GM19468 (cell line): ENCODE measurements around the gene ANXA11.

Experiments
- ATAC-seq: cut with Tn5 transposase; IDR thresholded peaks from one replicate; pipeline ENCODE4 v1.9.1; 2021; ENCODE audit warnings: mild to moderate bottlenecking, moderate library complexity, moderate number of reproducible peaks; ENCODE audit not compliant: unreplicated experiment; ENCODE audit errors: extremely low read depth

Gene ANXA11

DNA sequence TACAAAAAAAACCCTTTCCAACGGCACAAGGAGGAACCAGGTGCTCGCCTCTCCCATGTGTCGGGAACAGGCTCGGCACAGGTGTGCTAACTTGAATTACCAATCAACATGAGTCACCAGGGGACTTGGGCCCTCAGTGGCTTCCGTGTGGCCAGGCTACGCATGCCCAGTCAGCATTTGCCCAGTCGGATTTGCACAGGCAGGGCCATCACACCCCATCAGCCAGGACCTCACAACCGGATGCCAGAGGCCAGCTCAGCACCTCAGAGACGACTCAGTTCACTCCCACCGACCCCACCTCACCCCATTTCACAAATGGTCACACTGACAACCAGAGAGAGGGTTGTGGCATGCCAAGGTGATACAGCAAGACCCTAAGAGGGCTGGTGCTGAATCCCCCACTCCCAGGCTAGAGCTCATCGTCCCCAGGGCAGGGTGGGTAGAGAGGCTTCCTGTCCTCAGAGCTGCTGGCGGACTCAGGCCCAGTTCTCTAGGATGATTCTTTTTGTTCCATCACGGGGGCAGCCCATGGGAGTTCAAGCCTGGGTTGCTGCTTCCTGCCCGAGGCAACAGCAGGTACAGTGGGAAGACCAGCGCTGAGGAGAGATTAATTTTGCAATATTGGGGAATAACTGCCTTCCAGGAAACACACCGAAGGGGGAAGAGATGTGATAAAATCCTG is 13.6 kb downstream of the ANXA11 start:
- no peak for ATAC-seq

GRCh38 chr10:80188713-80189112 is 16.6 kb downstream of the ANXA11 start:
- ATAC-seq: no peak

DNA sequence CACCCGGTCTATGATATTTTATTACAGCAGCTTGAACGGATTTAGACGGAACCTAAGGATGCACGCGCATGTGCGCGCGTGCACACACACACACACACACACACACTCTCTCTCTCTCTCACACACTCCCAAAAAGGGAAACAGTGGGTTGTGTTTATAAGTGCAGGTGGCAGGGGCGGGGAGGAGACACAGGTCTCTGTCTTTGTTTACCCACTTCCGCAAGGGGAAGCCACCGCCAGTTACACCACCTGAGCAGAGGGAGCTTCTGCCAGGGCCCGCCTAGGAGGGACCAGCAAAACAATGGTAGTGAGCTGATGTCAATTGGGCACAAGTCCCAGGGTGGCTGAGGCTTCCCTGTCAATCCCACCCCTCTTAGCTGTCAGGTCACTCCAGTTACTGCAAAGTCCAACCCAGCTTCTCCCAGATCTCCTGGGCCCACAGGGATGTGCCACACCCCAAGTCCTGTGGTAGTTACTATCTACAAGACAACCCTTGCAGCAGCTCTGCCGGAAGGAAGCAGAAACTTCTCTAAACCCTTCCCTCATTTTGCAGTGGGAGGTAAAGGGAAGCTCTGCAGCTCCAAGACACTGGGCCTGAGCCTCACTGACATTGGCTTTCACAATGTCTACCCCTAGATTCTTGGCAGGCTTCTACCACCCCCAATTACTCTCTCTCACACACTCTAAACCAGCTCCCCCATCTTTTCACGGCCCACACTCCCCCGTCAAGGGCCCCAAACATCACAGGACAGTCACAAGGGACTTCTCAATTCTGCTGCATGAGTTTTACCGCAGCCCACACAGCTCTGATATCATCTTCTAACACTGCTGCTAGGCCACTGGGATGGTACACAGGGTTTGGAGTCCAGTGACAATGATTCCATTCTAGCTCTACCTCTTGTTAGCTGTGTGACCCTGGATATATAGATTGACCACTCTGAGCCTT is 17.6 kb downstream of the ANXA11 start:
- ATAC-seq: peak; percentile 82

- no peak for ATAC-seq
Measured at GRCh38 chr10:80187060-80187459, 18.3 kb downstream of the ANXA11 start.

DNA sequence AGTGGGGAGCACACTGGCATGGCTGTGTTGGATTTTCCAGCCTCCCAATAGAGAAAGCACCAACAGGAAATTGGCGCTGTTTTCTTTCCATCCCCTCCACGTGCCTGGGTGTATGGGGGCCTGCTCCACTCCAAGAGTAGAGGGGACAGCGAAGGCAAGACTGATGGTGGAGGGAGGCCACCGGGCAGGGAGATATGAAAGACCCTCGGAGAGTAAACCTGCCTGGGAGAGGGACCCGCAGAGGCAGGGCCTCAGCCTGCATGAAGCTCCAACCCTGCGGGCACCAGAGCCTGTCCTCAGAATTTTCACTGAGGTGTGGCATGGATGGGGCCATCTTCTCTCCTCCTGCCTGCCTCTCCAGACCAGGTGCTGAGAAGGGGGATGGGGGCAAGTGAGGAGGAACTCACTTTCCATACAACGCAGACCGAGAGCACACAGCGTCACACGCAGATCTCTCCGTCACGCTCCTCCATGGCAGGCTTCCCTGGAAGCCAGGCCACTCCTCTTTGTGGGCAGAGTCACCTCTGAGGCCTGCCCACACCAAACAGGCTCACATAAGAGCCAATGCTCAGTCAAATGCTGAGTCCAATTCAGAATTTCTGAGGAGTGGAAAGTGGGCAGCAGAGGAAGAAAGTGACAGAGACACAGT is 18.8 kb downstream of the ANXA11 start:
- ATAC-seq: no peak

DNA sequence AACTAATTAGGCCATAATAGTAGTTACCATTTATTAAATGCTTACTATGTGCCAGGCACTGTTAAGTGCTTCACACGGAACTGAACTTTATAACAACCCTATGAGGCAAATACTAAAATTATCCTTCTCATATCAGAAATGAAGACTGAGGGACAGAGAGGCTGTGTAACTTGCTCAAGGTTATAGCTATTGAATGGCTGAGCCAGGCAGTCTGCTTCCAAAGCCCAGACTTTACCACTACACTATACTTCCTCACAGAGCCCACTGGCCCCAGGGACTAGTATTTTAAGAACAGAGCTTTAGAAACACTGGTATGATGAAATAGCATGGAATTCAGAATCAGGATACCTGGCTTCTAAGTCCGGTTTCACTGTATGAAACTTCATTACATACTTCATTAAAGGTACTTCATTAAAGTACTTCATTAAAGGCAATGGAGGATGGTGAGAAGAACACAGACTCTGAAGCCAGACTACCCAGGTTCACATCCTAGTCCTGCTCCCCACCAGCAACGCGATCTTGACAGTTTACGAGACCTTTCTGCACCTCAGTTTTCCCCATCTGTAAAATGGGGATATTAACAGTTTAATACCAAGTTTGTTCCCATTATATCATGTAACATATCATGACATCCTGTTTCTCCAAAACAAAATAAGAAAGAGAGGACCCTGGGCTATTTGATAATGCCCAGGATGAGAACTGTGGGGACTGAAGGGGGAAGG is 19.6 kb downstream of the ANXA11 start:
- no peak for ATAC-seq

DNA sequence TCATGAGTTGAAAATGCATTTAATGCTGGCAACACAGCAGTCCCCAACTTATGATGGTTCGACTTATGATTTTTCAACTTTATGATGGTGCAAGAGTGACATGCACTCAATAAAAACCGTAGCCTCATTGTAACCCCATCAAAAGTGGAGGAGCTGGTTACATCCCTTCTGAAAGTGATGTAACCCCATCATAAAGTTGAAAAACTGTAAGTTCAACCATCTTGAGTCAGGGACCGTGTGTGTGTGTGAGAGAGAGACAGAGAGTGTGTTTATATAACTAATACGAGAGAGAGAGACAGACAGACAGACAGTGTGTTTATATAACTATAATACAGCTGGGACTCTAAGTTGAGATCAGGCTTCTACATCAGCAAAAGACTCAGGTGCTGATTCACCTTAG is 21.0 kb downstream of the ANXA11 start:
- no peak for ATAC-seq

DNA sequence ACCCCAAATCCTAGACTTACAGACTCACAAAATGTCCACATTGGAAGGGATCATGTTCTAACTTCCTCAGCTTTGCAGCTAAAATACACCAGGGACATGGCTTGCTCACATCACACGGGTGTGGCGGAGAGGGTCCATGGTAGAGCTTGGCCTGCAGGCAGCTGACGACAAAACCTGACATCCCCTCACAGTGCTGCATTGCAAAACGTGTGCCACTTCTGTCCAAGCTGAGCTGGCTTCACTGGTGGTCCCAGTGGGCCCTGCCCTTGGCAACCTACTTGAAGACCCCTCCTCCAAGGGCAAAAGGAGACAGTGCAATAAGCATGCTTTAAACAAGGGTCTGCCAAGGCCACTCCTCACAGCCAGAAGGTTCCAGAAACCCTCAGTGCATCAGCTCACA is 21.9 kb downstream of the ANXA11 start:
- ATAC-seq: no peak

GRCh38 chr10:80182986-80183385 is 22.4 kb downstream of the ANXA11 start:
- no peak for ATAC-seq

GRCh38 chr10:80177781-80178636 is 27.3 kb downstream of the ANXA11 start:
- ATAC-seq: no peak

DNA sequence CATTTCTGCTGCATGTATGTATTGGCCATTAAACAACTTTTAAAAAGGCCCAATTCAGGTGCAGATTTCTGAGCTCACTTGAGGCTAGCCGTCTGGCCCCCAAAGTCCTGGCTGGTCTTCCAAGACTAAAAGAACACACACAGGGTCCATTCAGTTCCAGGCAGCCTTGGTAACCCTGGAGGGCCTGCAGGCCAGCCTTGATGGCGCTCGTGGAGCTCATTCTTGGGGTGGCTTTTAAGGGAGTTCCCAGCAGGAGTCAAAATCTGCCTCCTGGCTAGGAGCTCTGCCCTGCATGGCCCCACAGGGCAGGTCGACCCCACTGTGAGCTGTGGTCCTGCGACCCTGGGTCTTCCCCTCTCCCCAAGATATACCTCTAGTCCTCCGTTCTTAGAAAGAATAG is 28.8 kb downstream of the ANXA11 start:
- no peak for ATAC-seq

- ATAC-seq: no peak
Measured at GRCh38 chr10:80174641-80175395, 30.5 kb downstream of the ANXA11 start.

GRCh38 chr10:80173466-80173865 is 31.9 kb downstream of the ANXA11 start:
- no peak for ATAC-seq

- ATAC-seq: no peak
Measured at GRCh38 chr10:80172896-80173295, 32.4 kb downstream of the ANXA11 start.

- ATAC-seq: no peak
Measured at GRCh38 chr10:80171248-80171660, 34.1 kb downstream of the ANXA11 start.

- no peak for ATAC-seq
Measured at GRCh38 chr10:80170641-80171040, 34.7 kb downstream of the ANXA11 start.

DNA sequence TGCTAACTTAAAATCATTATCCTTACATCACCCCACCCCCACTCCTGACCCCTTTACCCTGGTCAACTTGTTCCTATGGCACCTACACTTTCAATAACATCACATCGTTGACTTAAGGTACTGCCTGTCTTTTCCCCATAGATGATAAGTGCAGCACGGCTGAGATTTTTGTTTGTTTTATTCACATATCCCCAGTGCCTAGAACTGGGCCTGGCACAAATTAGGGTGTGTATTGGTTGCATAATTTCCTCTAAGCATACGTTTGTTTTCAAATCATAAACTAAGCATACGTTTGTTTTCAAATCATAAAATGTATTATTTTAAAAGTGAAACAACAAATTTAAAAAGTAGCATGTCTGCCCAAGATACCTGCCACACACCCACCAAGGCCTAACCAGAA is 35.3 kb downstream of the ANXA11 start:
- no peak for ATAC-seq

DNA sequence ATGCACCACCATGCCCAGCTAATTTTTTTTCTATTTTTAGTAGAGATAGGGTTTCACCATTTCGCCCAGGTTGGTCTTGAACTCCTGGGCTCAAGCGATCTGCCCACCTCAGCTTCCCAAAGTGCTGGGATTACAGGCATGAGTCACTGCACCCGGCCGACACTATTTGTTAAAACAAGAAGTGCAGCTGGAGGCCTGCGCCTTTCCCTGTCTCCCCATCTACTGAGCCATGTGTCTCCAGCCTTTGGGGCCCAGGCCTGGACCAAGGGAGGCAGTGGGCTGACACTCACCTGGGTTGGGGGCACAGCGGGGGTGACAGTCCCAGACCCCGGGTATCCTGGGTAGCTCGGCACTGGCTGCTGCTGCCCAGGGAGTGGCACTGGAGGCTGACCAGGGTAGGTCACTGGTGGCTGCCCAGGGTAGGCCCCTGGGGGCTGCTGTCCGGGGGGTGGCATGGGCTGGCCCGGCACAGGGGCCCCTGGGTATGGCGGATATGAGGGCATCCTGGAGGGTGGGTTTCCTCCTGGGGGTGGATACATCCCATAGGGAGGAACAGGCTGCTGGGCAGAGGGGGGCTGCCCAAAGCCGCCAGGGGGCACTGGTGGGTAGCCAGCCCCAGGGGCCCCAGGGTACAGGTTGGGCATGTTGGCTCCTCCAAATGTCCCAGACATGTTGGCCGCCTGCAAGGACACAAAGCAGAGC is 36.5 kb downstream of the ANXA11 start:
- ATAC-seq: no peak
